Spinal cord (tissue), 10 donors: ENCODE data around the gene TUBGCP3. TPM values are rescaled to one million over a fixed set of nuclear protein-coding genes. Genes with fewer than 3 reads are reported as not detected.

ENCODE experiments used
- DNase-seq, 6 donors: peaks; one replicate each; pipeline versions ENCODE4 v3.0.0 to v3.0.0-alpha.2; 2013 to 2015; ENCODE audit warnings: low spot score in 6 of 6, low read depth in 4 of 6
- H3K27ac ChIP-seq: one replicate; pipeline ENCODE4 v1.5.1; 2013; ENCODE audit warnings: low read depth, low read length, control low read depth
- H3K27me3 ChIP-seq: one replicate; pipeline ENCODE4 v1.6.1; 2013; ENCODE audit warnings: low read length; ENCODE audit not compliant: control insufficient read depth, insufficient read depth
- H3K36me3 ChIP-seq: one replicate; pipeline ENCODE4 v1.6.1; 2013; ENCODE audit warnings: low read length; ENCODE audit not compliant: control insufficient read depth, insufficient read depth
- H3K4me1 ChIP-seq: one replicate; pipeline ENCODE4 v1.6.1; 2013; ENCODE audit warnings: low read length; ENCODE audit not compliant: control insufficient read depth, insufficient read depth
- H3K4me3 ChIP-seq: one replicate; pipeline ENCODE4 v1.5.1; 2013; ENCODE audit warnings: low read depth, low read length, control low read depth
- H3K9me3 ChIP-seq: one replicate; pipeline ENCODE4 v1.6.1; 2013; ENCODE audit warnings: low read length; ENCODE audit not compliant: control insufficient read depth, insufficient read depth
- WGBS: methylation state at CpG from one replicate; pipeline ENCODE4 v1.1.5; 2013; ENCODE audit warnings: missing lambda C conversion rate; ENCODE audit not compliant: insufficient coverage; 5-methylcytosine and 5-hydroxymethylcytosine counted together
- polyA plus RNA-seq, 2 donors: library from polyadenylated mRNA; unstranded; fragments of 120-200 nt; gene quantifications; one replicate each; pipeline ENCODE4 v1.2.1, GENCODE V29; 2013; ENCODE audit not compliant: insufficient read length in 2 of 2
- total RNA-seq, 2 donors: library from RNA; depleted of rRNA in 1 of 2; stranded (reverse); fragments of 120-200 nt in 1 of 2; fragments of >200 nt in 1 of 2; gene quantifications; one replicate each; pipeline versions ENCODE4 v1.2.3 to v1.2.4, GENCODE V29; 2013 to 2014
- donor health status: healthy.

TUBGCP3 gene
- total and polyA plus RNA-seq, 4 donors: 23.2 to 40.5 (median 33.5) TPM

- H3K27ac ChIP-seq: no peak overlapping the region
- no peaks in the 10 kb centered on the region for H3K27me3 ChIP-seq
- H3K4me3 ChIP-seq: no peak overlapping the region
- peaks cover 3% of the 10 kb centered on the region for H3K9me3 ChIP-seq
- no peak for DNase-seq
- no peaks in the 10 kb centered on the region for H3K36me3 ChIP-seq
- H3K4me1 ChIP-seq: no peaks in the 10 kb centered on the region
- WGBS: no CpG with 5 or more reads among the region's 1 CpG
Measured at GRCh38 chr13:112475889-112476288, 112.1 kb downstream of the TUBGCP3 start.

GRCh38 chr13:112474869-112475268, 113.1 kb downstream of the TUBGCP3 start:
- WGBS: 72% methylated on average over 7 of the region's 8 CpGs
- Histone ChIP-seq H3K36me3 (no peaks in the 10 kb centered on the region), H3K4me3 (no peak overlapping the region), H3K27ac (no peak overlapping the region), H3K9me3 (no peaks in the 10 kb centered on the region), H3K4me1 (no peaks in the 10 kb centered on the region), H3K27me3 (no peaks in the 10 kb centered on the region)
- no peak for DNase-seq

GRCh38 chr13:112473818-112474217, 114.1 kb downstream of the TUBGCP3 start:
- H3K36me3 ChIP-seq: no peaks in the 10 kb centered on the region
- H3K9me3 ChIP-seq: no peaks in the 10 kb centered on the region
- H3K4me3 ChIP-seq: no peak overlapping the region
- WGBS: no CpG with 5 or more reads among the region's 5 CpGs
- H3K4me1 ChIP-seq: no peaks in the 10 kb centered on the region
- no peak for DNase-seq
- H3K27ac ChIP-seq: no peak overlapping the region
- H3K27me3 ChIP-seq: no peaks in the 10 kb centered on the region

- WGBS: 91% methylated on average over 11 of the region's 14 CpGs
- H3K36me3 ChIP-seq: no peaks in the 10 kb centered on the region
- no peaks in the 10 kb centered on the region for H3K27me3 ChIP-seq
- no peaks in the 10 kb centered on the region for H3K4me1 ChIP-seq
- H3K9me3 ChIP-seq: no peaks in the 10 kb centered on the region
- H3K4me3 ChIP-seq: no peak overlapping the region
- no peak overlapping the region for H3K27ac ChIP-seq
- no peak for DNase-seq
Measured at GRCh38 chr13:112469071-112469745, 118.7 kb downstream of the TUBGCP3 start.

GRCh38 chr13:112468069-112468468, 119.9 kb downstream of the TUBGCP3 start:
- no peaks in the 10 kb centered on the region for H3K27me3 ChIP-seq
- H3K36me3 ChIP-seq: no peaks in the 10 kb centered on the region
- no peak overlapping the region for H3K4me3 ChIP-seq
- DNase-seq: no peak
- H3K9me3 ChIP-seq: no peaks in the 10 kb centered on the region
- 94% methylated on average over 7 of the region's 10 CpGs for WGBS
- H3K4me1 ChIP-seq: no peaks in the 10 kb centered on the region
- no peak overlapping the region for H3K27ac ChIP-seq

GRCh38 chr13:112467236-112467635, 120.7 kb downstream of the TUBGCP3 start:
- no peak for DNase-seq
- Histone ChIP-seq H3K4me1 (no peaks in the 10 kb centered on the region), H3K27me3 (no peaks in the 10 kb centered on the region), H3K27ac (no peak overlapping the region), H3K9me3 (no peaks in the 10 kb centered on the region), H3K4me3 (no peak overlapping the region), H3K36me3 (no peaks in the 10 kb centered on the region)
- WGBS: 87% methylated on average over 19 of the region's 19 CpGs

- DNase-seq: no peak
- H3K27ac ChIP-seq: no peak overlapping the region
- WGBS: 83% methylated on average over 35 of the region's 40 CpGs
- no peaks in the 10 kb centered on the region for H3K9me3 ChIP-seq
- H3K4me3 ChIP-seq: no peak overlapping the region
- no peaks in the 10 kb centered on the region for H3K4me1 ChIP-seq
- H3K36me3 ChIP-seq: no peaks in the 10 kb centered on the region
- no peaks in the 10 kb centered on the region for H3K27me3 ChIP-seq
Measured at GRCh38 chr13:112466132-112467058, 121.6 kb downstream of the TUBGCP3 start.

- no peaks in the 10 kb centered on the region for H3K9me3 ChIP-seq
- H3K4me3 ChIP-seq: no peak overlapping the region
- no peak overlapping the region for H3K27ac ChIP-seq
- H3K27me3 ChIP-seq: no peaks in the 10 kb centered on the region
- no peaks in the 10 kb centered on the region for H3K36me3 ChIP-seq
- WGBS: 92% methylated on average over 31 of the region's 35 CpGs
- no peaks in the 10 kb centered on the region for H3K4me1 ChIP-seq
- DNase-seq: no peak
Measured at GRCh38 chr13:112465251-112466131, 122.5 kb downstream of the TUBGCP3 start.

GRCh38 chr13:112464720-112465119, 123.2 kb downstream of the TUBGCP3 start:
- no peak for DNase-seq
- Histone ChIP-seq H3K27ac (no peak overlapping the region), H3K4me1 (no peaks in the 10 kb centered on the region), H3K27me3 (no peaks in the 10 kb centered on the region), H3K9me3 (peaks cover under 1% of the 10 kb centered on the region), H3K4me3 (no peak overlapping the region), H3K36me3 (no peaks in the 10 kb centered on the region)
- 98% methylated on average over 11 of the region's 14 CpGs for WGBS
